ENCODE data around the gene ITLN2.
"Not testable (repeated sequence)": the region's sequence is repeated elsewhere in the genome, so short reads cannot be mapped to it uniquely, and the experiment has no call there.

The ITLN2 gene

DNA sequence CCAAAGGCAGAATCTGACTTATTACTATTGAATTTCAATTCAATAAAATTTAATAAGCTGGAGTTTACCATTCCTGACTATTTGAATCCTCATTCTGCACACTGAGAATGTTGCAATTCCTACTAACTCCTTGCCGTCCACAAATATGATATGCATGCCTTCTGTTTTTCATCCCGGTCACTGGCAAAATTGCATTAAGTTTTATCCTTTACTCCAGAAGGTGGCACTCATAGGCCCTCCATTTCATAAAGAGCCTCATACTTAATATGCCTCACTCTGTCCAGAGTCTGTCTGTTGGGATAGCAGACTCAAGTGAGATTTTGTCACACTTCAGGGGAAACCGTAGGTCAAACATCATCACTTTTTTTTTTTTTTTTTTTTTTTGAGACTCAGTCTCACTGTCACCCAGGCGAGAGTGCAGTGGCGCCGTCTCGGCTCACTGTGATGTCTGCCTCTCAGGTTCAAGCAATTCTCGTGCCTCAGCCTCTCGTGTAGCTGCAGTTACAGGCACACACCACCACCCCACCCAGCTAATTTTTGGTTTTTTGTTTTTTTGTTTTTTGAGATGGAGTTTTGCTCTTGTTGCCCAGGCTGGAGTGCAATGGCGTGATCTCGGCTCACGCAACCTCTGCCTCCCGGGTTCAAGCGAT lies 39.1 kb upstream of the ITLN2 start:
- no peak overlapping the region for H3K4me3 ChIP-seq (ENCODE audit: low read depth, low read length)
- TF ChIP-seq, protein P1, sequence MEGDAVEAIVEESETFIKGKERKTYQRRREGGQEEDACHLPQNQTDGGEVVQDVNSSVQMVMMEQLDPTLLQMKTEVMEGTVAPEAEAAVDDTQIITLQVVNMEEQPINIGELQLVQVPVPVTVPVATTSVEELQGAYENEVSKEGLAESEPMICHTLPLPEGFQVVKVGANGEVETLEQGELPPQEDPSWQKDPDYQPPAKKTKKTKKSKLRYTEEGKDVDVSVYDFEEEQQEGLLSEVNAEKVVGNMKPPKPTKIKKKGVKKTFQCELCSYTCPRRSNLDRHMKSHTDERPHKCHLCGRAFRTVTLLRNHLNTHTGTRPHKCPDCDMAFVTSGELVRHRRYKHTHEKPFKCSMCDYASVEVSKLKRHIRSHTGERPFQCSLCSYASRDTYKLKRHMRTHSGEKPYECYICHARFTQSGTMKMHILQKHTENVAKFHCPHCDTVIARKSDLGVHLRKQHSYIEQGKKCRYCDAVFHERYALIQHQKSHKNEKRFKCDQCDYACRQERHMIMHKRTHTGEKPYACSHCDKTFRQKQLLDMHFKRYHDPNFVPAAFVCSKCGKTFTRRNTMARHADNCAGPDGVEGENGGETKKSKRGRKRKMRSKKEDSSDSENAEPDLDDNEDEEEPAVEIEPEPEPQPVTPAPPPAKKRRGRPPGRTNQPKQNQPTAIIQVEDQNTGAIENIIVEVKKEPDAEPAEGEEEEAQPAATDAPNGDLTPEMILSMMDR (IDR thresholded peaks at IDR 0.05; ENCODE audit: borderline replicate concordance, insufficient read depth, low read depth, low read length): peak; percentile 2; the same call in 1 of the 2 replicates

DNA sequence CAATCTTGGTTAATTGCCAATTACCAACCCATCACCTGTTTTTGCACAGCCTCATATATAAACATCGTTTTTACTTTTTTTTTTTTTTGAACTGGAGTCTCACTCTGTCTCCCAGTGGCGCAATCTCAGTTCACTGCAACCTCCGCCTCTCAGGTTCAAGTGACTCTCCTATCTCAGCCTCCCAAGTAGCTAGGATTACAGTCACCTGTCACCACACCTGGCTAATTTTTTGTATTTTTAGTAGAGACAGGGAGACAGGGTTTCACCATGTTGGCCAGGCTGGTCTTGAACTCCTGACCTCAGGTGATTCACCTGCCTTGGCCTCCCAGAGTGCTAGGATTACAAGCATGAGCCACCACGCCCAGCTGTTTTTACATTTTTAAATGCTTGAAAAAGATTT lies 37.4 kb upstream of the ITLN2 start:
- not testable (repeated sequence) for H3K4me3 ChIP-seq (ENCODE audit: low read depth, low read length)

DNA sequence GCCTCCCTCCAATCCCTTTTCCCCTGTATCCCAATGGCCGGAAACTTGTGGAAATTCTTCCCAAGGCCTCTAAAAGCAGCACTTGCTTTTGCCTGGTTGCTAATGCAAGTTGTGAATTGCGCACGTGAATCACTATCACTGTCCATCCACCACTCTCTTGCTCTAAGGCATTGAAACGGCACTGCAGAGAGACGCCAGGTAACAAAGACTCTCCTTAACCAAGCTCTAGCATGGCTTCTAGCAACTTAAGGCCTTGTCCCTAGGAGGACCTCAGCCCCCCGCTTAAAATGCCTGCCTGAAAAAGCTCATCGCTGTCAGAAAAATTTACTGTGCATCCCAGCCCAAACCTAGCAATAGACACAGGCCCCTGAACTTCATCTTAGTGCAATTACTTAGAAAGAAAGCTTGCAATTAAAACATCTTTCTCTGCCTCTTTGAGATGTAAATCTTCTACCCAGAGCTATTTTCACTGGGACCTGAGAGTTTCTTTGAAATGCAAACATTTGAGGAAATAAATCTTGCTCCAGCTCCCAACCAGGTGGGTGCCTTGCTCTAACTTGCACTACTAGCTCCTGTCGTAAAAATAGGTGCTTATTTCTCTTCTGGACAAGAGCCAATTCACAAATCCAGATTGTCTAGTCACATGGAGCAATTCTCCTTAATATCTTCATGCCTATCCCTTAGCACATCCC lies 32.9 kb upstream of the ITLN2 start:
- no peak overlapping the region for H3K4me3 ChIP-seq (ENCODE audit: low read depth, low read length)
- TF ChIP-seq, protein P1 (IDR thresholded peaks at IDR 0.05; ENCODE audit: borderline replicate concordance, insufficient read depth, low read depth, low read length): no peak

DNA sequence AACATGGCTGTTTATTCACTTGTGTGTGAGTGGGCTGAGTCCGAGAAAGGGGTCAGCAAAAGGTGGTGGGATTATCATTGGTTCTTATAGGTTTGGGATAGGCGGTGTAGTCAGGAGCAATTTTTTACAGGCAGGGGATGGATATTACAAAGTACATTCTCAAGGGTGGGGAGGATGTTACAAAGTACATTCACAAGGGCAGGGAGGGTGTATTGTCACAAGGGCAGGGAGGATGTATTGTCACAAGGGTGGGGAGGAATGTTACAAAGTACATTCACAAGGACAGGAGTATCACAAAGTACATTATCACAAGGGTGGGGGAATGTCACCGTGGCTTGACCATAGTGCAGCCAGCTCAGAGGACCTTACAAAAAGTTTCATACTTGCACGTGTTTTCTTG lies 31.1 kb upstream of the ITLN2 start:
- TF ChIP-seq, protein P1 (IDR thresholded peaks at IDR 0.05; ENCODE audit: borderline replicate concordance, insufficient read depth, low read depth, low read length): no peak

DNA sequence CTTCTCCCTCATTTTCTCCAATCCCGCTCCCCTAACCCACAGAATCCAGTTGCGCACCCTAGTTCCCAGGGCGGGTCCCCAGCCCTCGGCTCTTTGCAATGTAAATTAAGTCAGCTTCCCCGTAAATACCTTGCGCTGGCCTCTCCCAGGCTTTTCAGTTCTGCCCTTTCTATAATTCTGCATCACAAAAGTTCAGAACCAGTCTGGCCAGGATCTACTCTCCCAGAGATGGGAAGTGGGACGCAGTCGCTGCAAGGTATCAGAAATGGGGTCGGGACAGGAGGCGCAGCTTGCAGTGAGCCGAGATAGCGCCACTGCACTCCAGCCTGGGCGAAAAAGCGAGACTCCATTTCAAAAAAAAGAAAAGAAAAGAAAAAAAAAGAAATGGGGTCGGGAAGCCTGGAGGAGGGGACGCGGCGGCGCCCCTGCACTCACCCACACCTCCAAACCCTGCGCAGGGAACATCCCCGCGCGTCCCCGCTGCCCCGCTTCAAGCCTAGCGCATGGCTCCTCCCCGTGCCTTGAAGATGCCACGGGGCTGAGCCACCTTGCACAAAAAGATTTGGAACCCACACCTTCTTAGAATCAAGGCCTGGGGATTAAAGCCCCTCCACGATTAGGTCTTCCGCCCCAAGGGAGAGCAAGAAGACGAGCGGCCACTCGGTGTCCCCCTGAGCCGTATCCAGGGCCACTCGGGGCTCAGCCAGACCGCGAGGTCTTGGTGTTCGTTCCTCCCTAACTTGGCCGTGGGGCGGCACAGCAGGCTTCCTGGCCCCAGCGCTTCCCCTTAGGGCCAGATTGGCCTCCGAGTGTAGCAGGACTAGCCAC lies 27.2 kb upstream of the ITLN2 start:
- H3K4me3 ChIP-seq (ENCODE audit: low read depth, low read length): peak overlapping the region; percentile 26
- TF ChIP-seq, protein P1 (IDR thresholded peaks at IDR 0.05; ENCODE audit: borderline replicate concordance, insufficient read depth, low read depth, low read length): no peak

More for the DNA sequence above, 31.1 kb upstream of the ITLN2 start:
- H3K4me3 ChIP-seq (ENCODE audit: low read depth, low read length): no peak overlapping the region

DNA sequence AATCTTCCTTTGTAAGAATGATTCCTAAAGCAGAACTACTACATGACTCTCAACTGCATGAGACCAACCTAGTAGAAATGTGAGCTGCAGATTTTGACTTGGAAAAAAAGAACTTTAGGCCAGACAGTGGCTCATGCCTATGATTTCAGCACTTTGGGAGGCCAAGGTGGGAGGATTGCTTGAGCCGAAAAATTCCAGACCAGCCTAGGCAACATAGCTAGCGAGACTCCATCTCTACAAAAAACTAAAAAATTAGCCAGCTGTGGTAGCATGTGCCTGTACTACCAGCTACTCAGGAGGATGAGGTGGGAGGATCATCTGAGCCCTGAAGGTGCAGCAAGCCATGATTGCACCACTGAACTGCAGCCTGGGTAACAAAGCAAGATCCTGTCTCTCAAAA lies 24.7 kb upstream of the ITLN2 start:
- TF ChIP-seq, protein P1 (IDR thresholded peaks at IDR 0.05; ENCODE audit: borderline replicate concordance, insufficient read depth, low read depth, low read length): no peak

DNA sequence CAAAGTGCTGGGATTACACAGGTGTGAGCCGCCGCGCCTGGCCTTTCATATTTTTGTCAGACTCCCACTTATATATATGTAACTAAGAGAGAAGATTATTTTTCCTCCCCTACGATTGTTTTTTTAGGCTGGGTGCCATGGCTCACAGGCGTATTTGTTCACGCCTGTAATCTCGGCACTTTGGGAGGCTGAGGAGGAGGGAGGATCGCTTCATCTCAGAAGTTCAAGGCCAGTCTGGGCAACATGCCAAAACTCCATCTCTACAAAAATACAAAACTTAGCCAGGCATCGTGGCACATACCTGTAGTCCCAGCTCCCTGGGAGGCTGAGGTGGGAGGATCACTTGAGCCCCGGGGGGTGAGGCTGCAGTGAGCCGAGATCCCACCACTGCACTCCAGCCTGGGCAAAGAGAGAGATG lies 23.9 kb upstream of the ITLN2 start:
- TF ChIP-seq, protein P1 (IDR thresholded peaks at IDR 0.05; ENCODE audit: borderline replicate concordance, insufficient read depth, low read depth, low read length): no peak
- no peak overlapping the region for H3K4me3 ChIP-seq (ENCODE audit: low read depth, low read length)

More for the DNA sequence above, 24.7 kb upstream of the ITLN2 start:
- H3K4me3 ChIP-seq (ENCODE audit: low read depth, low read length): no peak overlapping the region
